ENCODE measurements around the gene MYO1E. TPM values are rescaled to one million over a fixed set of nuclear protein-coding genes. Genes with fewer than 3 reads are reported as not detected.
"Not testable (repeated sequence)": the region's sequence is repeated elsewhere in the genome, so short reads cannot be mapped to it uniquely, and the experiment has no call there.

The MYO1E gene
- polyA plus RNA-seq, 4 donors: 146 to 207 (median 185) TPM

GRCh38 chr15:59296181-59296617, 76.5 kb downstream of the MYO1E start:
- no peak for DNase-seq (ENCODE audit: low read depth in 4 of 4, low spot score in 3 of 4)

DNA sequence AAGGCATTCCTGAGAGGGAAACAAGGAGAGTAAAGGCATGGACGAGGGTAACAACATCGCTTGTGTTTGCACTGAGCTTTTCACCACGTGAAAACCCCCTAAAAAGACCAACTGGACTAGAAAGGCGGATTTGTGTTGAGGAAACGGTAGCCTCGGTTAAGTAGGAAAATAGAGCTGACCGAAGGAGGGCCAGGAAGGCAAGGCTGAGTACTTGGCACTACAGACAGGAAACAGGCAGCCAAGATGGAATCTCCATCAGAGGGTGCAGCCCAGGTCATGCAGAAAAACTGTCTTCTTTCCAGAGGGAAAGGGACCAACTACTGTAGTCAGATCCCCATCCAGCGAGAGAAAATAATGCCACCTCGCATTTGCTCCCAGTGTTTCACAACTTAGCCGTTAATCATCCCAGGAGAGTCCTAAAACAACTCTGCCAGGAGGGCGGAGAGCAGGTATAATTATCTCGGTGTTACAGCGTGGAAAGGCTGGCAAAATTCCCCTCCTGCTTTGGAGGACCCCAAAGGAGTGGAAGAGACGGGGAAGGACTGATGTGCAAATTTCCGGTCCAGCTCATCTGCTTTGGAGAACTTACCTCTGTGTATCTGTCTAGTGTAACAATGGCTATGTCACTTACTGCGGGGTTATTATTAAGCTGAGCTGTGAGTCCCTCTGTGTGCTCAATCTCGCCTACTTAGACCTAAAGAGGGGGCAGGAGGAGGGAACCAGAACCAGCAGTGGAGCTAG, 77.2 kb downstream of the MYO1E start:
- DNase-seq (ENCODE audit: low read depth in 4 of 4, low spot score in 3 of 4): no peak

DNA sequence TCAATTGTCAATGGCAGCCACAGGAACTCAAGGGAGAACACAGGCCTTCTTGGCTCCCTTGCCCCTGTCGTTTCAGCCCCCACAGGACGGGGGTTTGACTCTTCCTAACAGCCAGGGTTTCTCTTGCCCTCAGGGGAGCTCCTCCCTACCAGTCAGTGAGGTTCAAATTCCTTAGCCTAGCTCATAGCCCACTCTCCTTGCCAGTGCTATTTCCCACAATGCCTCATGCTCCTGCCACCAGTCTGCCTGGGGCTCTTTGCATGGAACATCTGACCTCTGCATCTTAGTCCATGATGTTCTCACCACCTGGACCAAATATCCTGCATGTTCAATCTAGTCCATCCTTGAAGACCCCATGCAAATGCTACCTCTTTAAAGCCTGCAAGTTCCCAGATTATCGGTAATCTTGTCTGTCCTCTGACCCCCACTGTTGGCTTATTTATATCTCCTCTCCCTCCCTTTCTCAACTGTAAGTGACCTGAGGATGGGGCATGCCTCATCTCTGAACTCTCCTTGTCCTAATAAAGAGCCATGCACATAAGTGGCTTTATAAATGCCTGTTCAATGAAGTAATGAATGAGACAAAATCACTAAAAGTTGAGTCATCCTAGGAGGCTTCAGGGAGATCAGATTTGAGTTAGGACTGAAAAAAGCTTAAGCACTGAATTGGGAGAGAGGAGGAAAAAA, 78.0 kb downstream of the MYO1E start:
- no peak for DNase-seq (ENCODE audit: low read depth in 4 of 4, low spot score in 3 of 4)

- no peak for DNase-seq (ENCODE audit: low read depth in 4 of 4, low spot score in 3 of 4)
These were observed 80.1 kb downstream of the MYO1E start for GRCh38 chr15:59292442-59293151.

DNA sequence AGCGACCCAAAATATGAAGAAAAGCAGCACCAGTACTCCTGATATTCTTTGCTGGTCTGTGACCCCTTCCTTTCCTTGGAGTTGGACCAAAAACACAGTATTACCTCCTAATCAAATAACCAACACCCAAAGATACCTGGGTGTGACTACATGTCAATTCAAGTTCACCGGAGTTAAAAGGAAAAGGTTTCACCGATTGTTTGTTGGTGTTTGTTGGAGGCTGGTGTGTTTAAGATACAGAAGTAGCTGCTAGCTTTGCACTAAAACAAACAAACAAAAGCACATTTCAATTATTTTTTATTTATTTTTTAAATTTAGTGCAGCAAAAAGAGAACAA, 81.5 kb downstream of the MYO1E start:
- DNase-seq (ENCODE audit: low read depth in 4 of 4, low spot score in 3 of 4): no peak

GRCh38 chr15:59290295-59291212, 82.1 kb downstream of the MYO1E start:
- no peak for DNase-seq (ENCODE audit: low read depth in 4 of 4, low spot score in 3 of 4)

GRCh38 chr15:59289574-59289973, 83.1 kb downstream of the MYO1E start:
- DNase-seq (ENCODE audit: low read depth in 4 of 4, low spot score in 3 of 4): no peak

GRCh38 chr15:59283717-59284391, 88.8 kb downstream of the MYO1E start:
- DNase-seq (ENCODE audit: low read depth in 4 of 4, low spot score in 3 of 4): no peak

DNA sequence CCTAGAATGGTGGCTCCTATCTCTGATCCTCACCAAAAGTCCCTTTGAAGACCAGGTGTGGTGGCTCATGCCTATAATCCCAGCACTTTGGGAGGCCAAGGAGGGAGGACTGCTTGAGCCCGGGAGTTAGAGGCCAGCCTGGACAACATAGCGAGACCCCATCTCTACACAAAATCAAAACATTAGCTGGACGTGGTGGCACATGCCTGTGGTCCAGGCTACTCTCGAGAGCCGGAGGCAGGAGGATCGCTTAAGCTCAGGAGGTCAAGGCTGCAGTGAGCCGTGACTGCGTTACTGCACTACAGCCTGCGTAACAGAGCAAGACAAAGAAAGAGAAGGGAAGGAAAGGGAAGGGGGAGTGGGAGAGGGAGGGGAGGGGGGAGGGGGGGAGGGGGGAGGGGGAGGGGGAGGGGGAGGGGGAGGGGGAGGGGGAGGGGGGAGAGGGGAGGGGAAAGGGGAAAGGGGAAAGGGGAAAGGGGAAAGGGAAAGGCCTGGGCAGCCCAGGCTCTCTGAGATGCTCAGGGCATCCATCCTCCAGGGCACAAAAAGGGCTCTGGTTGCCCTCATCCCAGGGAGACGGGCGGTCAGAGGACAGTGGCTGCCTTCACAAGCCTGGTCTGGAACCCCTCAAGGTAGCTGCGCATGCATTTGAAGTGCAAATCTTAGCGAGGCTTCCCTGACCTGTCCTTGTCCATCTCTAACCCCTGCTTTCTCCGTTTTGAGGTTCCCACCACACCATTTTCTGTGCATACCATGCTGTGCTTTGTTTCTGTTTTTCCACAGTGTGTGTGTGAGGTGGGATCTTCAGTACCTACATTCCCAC, 89.9 kb downstream of the MYO1E start:
- no peak for DNase-seq (ENCODE audit: low read depth in 4 of 4, low spot score in 3 of 4)

- DNase-seq (ENCODE audit: low read depth in 4 of 4, low spot score in 3 of 4): no peak
These were observed 91.0 kb downstream of the MYO1E start for GRCh38 chr15:59281699-59282098.

DNA sequence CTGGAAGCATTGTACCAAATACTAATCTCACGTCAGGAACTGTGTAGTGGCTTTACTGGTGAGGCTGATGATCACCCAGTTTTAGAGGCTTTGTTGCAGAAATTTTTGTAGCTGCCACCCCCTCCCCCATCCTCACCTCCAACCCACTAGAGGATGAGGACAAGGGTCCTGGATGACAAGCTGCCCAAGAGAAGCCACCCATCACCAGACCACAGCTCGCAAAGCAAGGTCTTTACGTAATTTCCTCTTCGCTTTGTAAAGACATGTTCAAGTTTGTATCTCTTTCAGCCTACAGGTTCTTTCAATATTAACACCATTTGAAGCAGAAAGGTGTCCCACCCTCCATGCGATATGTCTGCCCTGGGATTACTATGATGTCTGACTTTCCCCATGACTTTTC, 91.8 kb downstream of the MYO1E start:
- DNase-seq (ENCODE audit: low read depth in 4 of 4, low spot score in 3 of 4): no peak

- not testable (repeated sequence) for DNase-seq (ENCODE audit: low read depth in 4 of 4, low spot score in 3 of 4)
These were observed 92.4 kb downstream of the MYO1E start for GRCh38 chr15:59280292-59280691.

- no peak for DNase-seq (ENCODE audit: low read depth in 4 of 4, low spot score in 3 of 4)
These were observed 93.6 kb downstream of the MYO1E start for GRCh38 chr15:59279023-59279422.

DNA sequence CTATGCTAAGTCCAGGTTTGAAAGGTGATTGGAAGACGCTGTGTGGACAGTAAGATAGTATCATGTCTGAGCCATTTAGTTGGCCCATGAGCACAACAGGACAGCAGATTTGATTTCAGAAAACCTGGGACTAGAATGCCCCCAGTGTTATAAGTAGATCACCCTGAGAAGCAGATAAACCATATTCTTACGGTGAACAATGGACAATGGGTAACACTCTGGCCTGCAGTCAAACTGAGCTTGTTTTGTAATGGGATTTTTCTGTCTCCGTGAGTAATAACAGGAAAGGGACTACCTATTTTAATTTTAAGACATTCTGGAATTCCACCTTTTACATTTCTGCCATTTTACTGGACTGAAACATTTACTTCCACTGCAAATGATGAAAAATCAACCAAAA, 94.6 kb downstream of the MYO1E start:
- no peak for DNase-seq (ENCODE audit: low read depth in 4 of 4, low spot score in 3 of 4)

- no peak for DNase-seq (ENCODE audit: low read depth in 4 of 4, low spot score in 3 of 4)
These were observed 96.2 kb downstream of the MYO1E start for GRCh38 chr15:59276225-59277178.

GRCh38 chr15:59274126-59274970, 98.3 kb downstream of the MYO1E start:
- DNase-seq (ENCODE audit: low read depth in 4 of 4, low spot score in 3 of 4): no peak

DNA sequence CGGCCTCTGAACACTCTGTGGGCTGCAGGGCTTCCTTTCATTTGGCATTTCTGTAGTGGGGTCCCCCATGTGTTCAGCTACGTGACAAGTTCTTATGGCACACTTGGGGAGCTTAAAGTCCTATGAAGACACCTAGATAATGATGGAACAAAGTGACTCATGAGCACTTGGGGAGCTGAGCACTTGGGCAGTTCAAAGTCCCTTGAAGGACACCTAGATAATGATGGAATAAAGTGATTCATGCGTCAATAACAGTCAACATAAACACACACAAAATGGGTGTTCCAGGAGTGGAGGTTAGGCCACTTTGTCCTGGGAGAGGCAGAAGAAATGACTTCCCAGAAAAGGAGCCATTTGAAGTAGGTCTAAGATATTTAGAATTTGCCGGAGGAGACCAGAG, 99.4 kb downstream of the MYO1E start:
- DNase-seq (ENCODE audit: low read depth in 4 of 4, low spot score in 3 of 4): no peak
